GM18520 (cell line): ENCODE measurements around the gene RRP7A.
"Not testable (repeated sequence)": the region's sequence is repeated elsewhere in the genome, so short reads cannot be mapped to it uniquely, and the experiment has no call there.

Experiments used
- ATAC-seq: cut with Tn5 transposase; IDR thresholded peaks from one replicate; pipeline ENCODE4 v1.9.1; 2021; ENCODE audit not compliant: unreplicated experiment

RRP7A gene

GRCh38 chr22:42519525-42520401, at the start of gene RRP7A:
Gene RRP7A, minus strand, starts transcription at chr22:42519796. Its CDS starts 10 bp downstream, at chr22:42519786.
- ATAC-seq = peak; percentile 49

- ATAC-seq = not testable (repeated sequence)
Observed at GRCh38 chr22:42567950-42568349, 48.4 kb upstream of the RRP7A start.

GRCh38 chr22:42565956-42566355, 46.4 kb upstream of the RRP7A start:
- no peak for ATAC-seq

GRCh38 chr22:42564699-42565098, 45.1 kb upstream of the RRP7A start:
- no peak for ATAC-seq

GRCh38 chr22:42563943-42564342, 44.3 kb upstream of the RRP7A start:
- ATAC-seq = not testable (repeated sequence)

GRCh38 chr22:42562684-42563083, 43.1 kb upstream of the RRP7A start:
- ATAC-seq = no peak

- no peak for ATAC-seq
Observed at GRCh38 chr22:42562279-42562678, 42.7 kb upstream of the RRP7A start.

GRCh38 chr22:42561856-42562255, 42.3 kb upstream of the RRP7A start:
- no peak for ATAC-seq

- ATAC-seq = no peak
Observed at GRCh38 chr22:42560781-42561180, 41.2 kb upstream of the RRP7A start.

- ATAC-seq = no peak
Observed at GRCh38 chr22:42560381-42560780, 40.8 kb upstream of the RRP7A start.

GRCh38 chr22:42553475-42554361, 34.1 kb upstream of the RRP7A start, which contains the start of gene SERHL2:
Gene SERHL2, plus strand, starts transcription at chr22:42553956. Its CDS starts 65 bp downstream, at chr22:42554021.
- no peak for ATAC-seq

GRCh38 chr22:42552294-42552647, 32.7 kb upstream of the RRP7A start:
- ATAC-seq = not testable (repeated sequence)

GRCh38 chr22:42549331-42550060, 29.9 kb upstream of the RRP7A start:
- ATAC-seq = no peak

GRCh38 chr22:42548597-42549330, 29.2 kb upstream of the RRP7A start:
- no peak for ATAC-seq

GRCh38 chr22:42548126-42548525, 28.5 kb upstream of the RRP7A start:
- ATAC-seq = not testable (repeated sequence)

GRCh38 chr22:42547562-42547961, 28.0 kb upstream of the RRP7A start:
- no peak for ATAC-seq

GRCh38 chr22:42544686-42545085, 25.1 kb upstream of the RRP7A start:
- no peak for ATAC-seq

GRCh38 chr22:42539236-42539771, 19.7 kb upstream of the RRP7A start:
- ATAC-seq = not testable (repeated sequence)

GRCh38 chr22:42537199-42537831, 17.7 kb upstream of the RRP7A start:
- not testable (repeated sequence) for ATAC-seq

- ATAC-seq = not testable (repeated sequence)
Observed at GRCh38 chr22:42536634-42537033, 17.0 kb upstream of the RRP7A start.
